PC-3 (cell line): ENCODE measurements around the gene PSMC5. TPM values are rescaled to one million over a fixed set of nuclear protein-coding genes. Genes with fewer than 3 reads are reported as not detected.
A peak's percentile ranks its signal among the peaks of the same experiment; 100 is the strongest.
"Not testable (repeated sequence)": the region's sequence is repeated elsewhere in the genome, so short reads cannot be mapped to it uniquely, and the experiment has no call there.

Experiments
- ATAC-seq: fragments of 200-7000 bp; cut with Tn5 transposase; 2 replicates; pipeline ENCODE4 v1.9.1; 2020; ENCODE audit warnings: mild to moderate bottlenecking, moderate library complexity
- BruUV-seq: library from RNA; stranded (reverse); fragments of 400-500 nt; replicated peaks from 2 replicates; lab custom pipeline; 2021; lab: Mats Ljungman, UMichigan
- CTCF ChIA-PET: fragments of 300-600 bp; sonication (Branson Sonifier 250); formaldehyde crosslinking; loops from one replicate; lab custom pipeline; 2022; ENCODE audit warnings: antibody characterized with exemption; lab: Charles Lee
- POLR2A ChIA-PET: fragments of 300-600 bp; sonication (Branson Sonifier 250); formaldehyde crosslinking; loops from one replicate; lab custom pipeline; 2022; ENCODE audit warnings: antibody characterized with exemption; ENCODE audit not compliant: unreplicated experiment; lab: Charles Lee
- DNase-seq: peaks from one replicate; pipeline ENCODE4 v3.0.0-alpha.2; 2015
- H2AFZ ChIP-seq: fragments of 300-600 bp; sonication (generic); 2 replicates; pipeline ENCODE4 v1.6.0; 2016; ENCODE audit warnings: antibody characterized with exemption, low read length
- H3F3A ChIP-seq: fragments of 300-600 bp; sonication (generic); one replicate; pipeline ENCODE4 v1.6.0; 2017; ENCODE audit warnings: antibody characterized with exemption, low read length, control low read depth, mild to moderate bottlenecking; ENCODE audit not compliant: unreplicated experiment
- H3K27ac ChIP-seq: fragments of 300-600 bp; sonication (generic); 2 replicates; pipeline ENCODE4 v1.5.1; 2016; ENCODE audit warnings: mild to moderate bottlenecking, low read length
- H3K27me3 ChIP-seq: fragments of 300-600 bp; sonication (generic); 2 replicates; pipeline ENCODE4 v1.6.1; 2016; ENCODE audit warnings: low read length, mixed read lengths
- H3K36me3 ChIP-seq: fragments of 300-600 bp; sonication (generic); 2 replicates; pipeline ENCODE4 v1.6.1; 2016; ENCODE audit warnings: low read depth, mixed run types, low read length, mixed read lengths
- H3K4me1 ChIP-seq: fragments of 300-600 bp; sonication (generic); 2 replicates; pipeline ENCODE4 v1.5.1; 2016; ENCODE audit warnings: low read length; ENCODE audit not compliant: insufficient read depth
- H3K4me2 ChIP-seq: fragments of 300-600 bp; sonication (generic); 2 replicates; pipeline ENCODE4 v1.6.0; 2016; ENCODE audit warnings: low read length
- H3K4me3 ChIP-seq: fragments of 300-600 bp; sonication (generic); 2 replicates; pipeline ENCODE4 v1.5.1; 2016; ENCODE audit warnings: mild to moderate bottlenecking, low read length, mixed read lengths
- H3K79me2 ChIP-seq: fragments of 300-600 bp; sonication (generic); 2 replicates; pipeline ENCODE4 v1.6.1; 2017; ENCODE audit warnings: low read length, mixed read lengths
- H3K9ac ChIP-seq: fragments of 300-600 bp; sonication (generic); 2 replicates; pipeline ENCODE4 v1.6.0; 2016; ENCODE audit warnings: mild to moderate bottlenecking, low read length
- H3K9me2 ChIP-seq: fragments of 300-600 bp; sonication (generic); replicated peaks from 2 replicates; pipeline ENCODE4 v1.6.1; 2016; ENCODE audit warnings: mixed run types, low read length, mixed read lengths
- H3K9me3 ChIP-seq: fragments of 300-600 bp; sonication (generic); 2 replicates; pipeline ENCODE4 v1.6.1; 2016; ENCODE audit warnings: low read length, mixed read lengths
- H4K20me1 ChIP-seq: fragments of 300-600 bp; sonication (generic); 2 replicates; pipeline ENCODE4 v1.6.1; 2016; ENCODE audit warnings: low read length, mixed read lengths
- EZH2 ChIP-seq: fragments of 300-600 bp; sonication (generic); IDR thresholded peaks from one replicate; pipeline ENCODE4 v1.6.1; 2017; ENCODE audit warnings: antibody characterized with exemption, mild to moderate bottlenecking, low read length; ENCODE audit not compliant: unreplicated experiment
- EZH2phosphoT487 ChIP-seq: fragments of 300-600 bp; sonication (generic); IDR thresholded peaks from 2 replicates; pipeline ENCODE4 v1.6.1; 2018; ENCODE audit warnings: mild to moderate bottlenecking, antibody characterized with exemption, low read length, borderline replicate concordance
- intact Hi-C: fragments of 100-400 bp; cut with micrococcal nuclease; formaldehyde crosslinking; loops from 2 replicates; pipeline ENCODE4 v1.9.0; 2023
- total RNA-seq: library from RNA; depleted of rRNA; stranded (reverse); fragments of >200 nt; gene quantifications from 2 replicates; pipeline ENCODE4 v1.2.3, GENCODE V29; 2014
- TF ChIP-seq, protein P1 (sequence below): fragments of 300-600 bp; sonication (generic); conservative IDR thresholded peaks from 2 replicates; pipeline ENCODE4 v1.5.1; 2017; ENCODE audit warnings: antibody characterized with exemption, low read depth, mild to moderate bottlenecking, low read length

Gene PSMC5
- total RNA-seq, 1 experiment from 2014 or later, result 163 TPM

GRCh38 chr17:63855185-63855584, 28.0 kb downstream of the PSMC5 start:
- Histone ChIP-seq H2AFZ (no peak overlapping the region), H3K4me2 (no peak overlapping the region), H3K9me2 (no peaks in the 10 kb centered on the region), H3K9ac (no peak overlapping the region), H3K27me3 (peaks cover 6% of the 10 kb centered on the region; the same call in 1 of the 2 replicates), H3K36me3 (no peaks in the 10 kb centered on the region), H3K79me2 (no peaks in the 10 kb centered on the region), H3K27ac (no peak overlapping the region), H3K9me3 (no peaks in the 10 kb centered on the region), H3K4me3 (no peak overlapping the region), H4K20me1 (no peaks in the 10 kb centered on the region), H3K4me1 (no peaks in the 10 kb centered on the region), H3F3A (no peaks in the 10 kb centered on the region)
- no peak for TF ChIP-seq EZH2
- no peak for TF ChIP-seq EZH2phosphoT487
- TF ChIP-seq, protein P1, sequence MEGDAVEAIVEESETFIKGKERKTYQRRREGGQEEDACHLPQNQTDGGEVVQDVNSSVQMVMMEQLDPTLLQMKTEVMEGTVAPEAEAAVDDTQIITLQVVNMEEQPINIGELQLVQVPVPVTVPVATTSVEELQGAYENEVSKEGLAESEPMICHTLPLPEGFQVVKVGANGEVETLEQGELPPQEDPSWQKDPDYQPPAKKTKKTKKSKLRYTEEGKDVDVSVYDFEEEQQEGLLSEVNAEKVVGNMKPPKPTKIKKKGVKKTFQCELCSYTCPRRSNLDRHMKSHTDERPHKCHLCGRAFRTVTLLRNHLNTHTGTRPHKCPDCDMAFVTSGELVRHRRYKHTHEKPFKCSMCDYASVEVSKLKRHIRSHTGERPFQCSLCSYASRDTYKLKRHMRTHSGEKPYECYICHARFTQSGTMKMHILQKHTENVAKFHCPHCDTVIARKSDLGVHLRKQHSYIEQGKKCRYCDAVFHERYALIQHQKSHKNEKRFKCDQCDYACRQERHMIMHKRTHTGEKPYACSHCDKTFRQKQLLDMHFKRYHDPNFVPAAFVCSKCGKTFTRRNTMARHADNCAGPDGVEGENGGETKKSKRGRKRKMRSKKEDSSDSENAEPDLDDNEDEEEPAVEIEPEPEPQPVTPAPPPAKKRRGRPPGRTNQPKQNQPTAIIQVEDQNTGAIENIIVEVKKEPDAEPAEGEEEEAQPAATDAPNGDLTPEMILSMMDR, result no peak
- no TSS peak for BruUV-seq
- ATAC-seq (no peak), DNase-seq (no peak)
- ChIA-PET CTCF (no interaction called here), POLR2A (no interaction called here)
- intact Hi-C loops, result no loop called here

GRCh38 chr17:63856425-63856824, 29.2 kb downstream of the PSMC5 start:
- BruUV-seq, H4K20me1 ChIP-seq, H2AFZ ChIP-seq, H3K4me1 ChIP-seq, H3K4me3 ChIP-seq, H3K79me2 ChIP-seq, H3K4me2 ChIP-seq, H3K36me3 ChIP-seq, DNase-seq, ATAC-seq, H3K9me3 ChIP-seq, H3K9ac ChIP-seq, H3F3A ChIP-seq, H3K9me2 ChIP-seq, POLR2A ChIA-PET, intact Hi-C loops, H3K27ac ChIP-seq, H3K27me3 ChIP-seq: not testable (repeated sequence)
- CTCF ChIA-PET, result interaction anchor here (0.7 kb wide), 1 partner anchor 8 kb away, joined by 4 read pairs; no protein-coding TSS in a partner anchor

DNA sequence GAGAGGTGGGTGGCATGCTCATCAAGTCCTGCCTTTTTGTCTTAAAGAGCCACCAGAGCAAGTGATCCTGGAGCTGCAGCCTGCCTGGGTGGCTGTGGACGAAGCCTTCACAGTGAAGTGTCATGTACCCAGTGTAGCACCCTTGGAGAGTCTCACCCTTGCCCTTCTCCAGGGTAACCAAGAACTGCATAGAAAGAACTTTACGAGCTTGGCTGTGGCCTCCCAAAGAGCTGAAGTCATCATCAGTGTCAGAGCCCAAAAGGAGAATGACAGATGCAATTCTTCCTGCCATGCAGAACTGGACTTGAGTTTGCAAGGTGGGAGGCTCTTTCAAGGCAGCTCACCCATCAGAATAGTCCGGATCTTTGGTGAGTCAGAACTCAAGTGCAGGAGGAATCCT, 32.0 kb downstream of the PSMC5 start:
- POLR2A ChIA-PET, result no interaction called here
- no TSS peak for BruUV-seq

GRCh38 chr17:63866625-63867024, 39.4 kb downstream of the PSMC5 start:
- H3F3A ChIP-seq, BruUV-seq, intact Hi-C loops, H3K9me3 ChIP-seq, H2AFZ ChIP-seq, H3K4me1 ChIP-seq, H3K27ac ChIP-seq, H4K20me1 ChIP-seq, H3K4me3 ChIP-seq, H3K9me2 ChIP-seq, H3K79me2 ChIP-seq, H3K36me3 ChIP-seq, H3K27me3 ChIP-seq, POLR2A ChIA-PET, DNase-seq, H3K9ac ChIP-seq, H3K4me2 ChIP-seq: not testable (repeated sequence)
- peak; percentile 73 for ATAC-seq
- CTCF ChIA-PET, result interaction anchor here (0.6 to 1.3 kb wide), 6 partner anchors 14 to 811 kb away, joined by 3 to 9 read pairs (median 4); no protein-coding TSS in a partner anchor

More for the DNA sequence above, 32.0 kb downstream of the PSMC5 start:
- no peaks in the 10 kb centered on the region for H3K36me3 ChIP-seq
- no peak for TF ChIP-seq EZH2
- TF ChIP-seq EZH2phosphoT487, result no peak
- TF ChIP-seq, protein P1, result no peak
- CTCF ChIA-PET, result interaction anchor here (0.8 kb wide), 1 partner anchor 10 kb away, joined by 7 read pairs; no protein-coding TSS in a partner anchor
- no peaks in the 10 kb centered on the region for H3K9me2 ChIP-seq
- intact Hi-C loops, result no loop called here
- no peaks in the 10 kb centered on the region for H3F3A ChIP-seq
- H3K9ac ChIP-seq, result no peak overlapping the region
- H3K79me2 ChIP-seq, result no peaks in the 10 kb centered on the region
- no peaks in the 10 kb centered on the region for H3K9me3 ChIP-seq
- DNase-seq (peak; percentile 18), ATAC-seq (peak; percentile 42; the same call in 1 of the 2 replicates)
- H3K4me2 ChIP-seq, result no peak overlapping the region
- peaks cover 8% of the 10 kb centered on the region; the same call in 1 of the 2 replicates for H3K27me3 ChIP-seq
- H3K27ac ChIP-seq, result no peak overlapping the region
- no peak overlapping the region for H2AFZ ChIP-seq
- H4K20me1 ChIP-seq, result no peaks in the 10 kb centered on the region
- H3K4me3 ChIP-seq, result no peak overlapping the region
- no peaks in the 10 kb centered on the region for H3K4me1 ChIP-seq

- H3K79me2 ChIP-seq, H3K4me3 ChIP-seq, H2AFZ ChIP-seq, POLR2A ChIA-PET, H3K27me3 ChIP-seq, H3K27ac ChIP-seq, H3K9me2 ChIP-seq, H3K4me1 ChIP-seq, H3K9me3 ChIP-seq, H3K36me3 ChIP-seq, H3K9ac ChIP-seq, H3F3A ChIP-seq, intact Hi-C loops, H4K20me1 ChIP-seq, BruUV-seq, H3K4me2 ChIP-seq: not testable (repeated sequence)
- DNase-seq, result peak; percentile 45
- CTCF ChIA-PET, result interaction anchor here (1.1 kb wide), 1 partner anchor 43 kb away, joined by 3 read pairs; no protein-coding TSS in a partner anchor
- peak; percentile 18; the same call in 1 of the 2 replicates for ATAC-seq
Observed at GRCh38 chr17:63869491-63870291, 42.5 kb downstream of the PSMC5 start.
